ENCODE results near the gene CENPH. TPM values are rescaled to one million over a fixed set of nuclear protein-coding genes. Genes with fewer than 3 reads are reported as not detected.

CENPH gene
- polyA plus RNA-seq, 2 of the 4 experiments (the other 2 are of a cell fraction) = 26.7 to 35.2 TPM

DNA sequence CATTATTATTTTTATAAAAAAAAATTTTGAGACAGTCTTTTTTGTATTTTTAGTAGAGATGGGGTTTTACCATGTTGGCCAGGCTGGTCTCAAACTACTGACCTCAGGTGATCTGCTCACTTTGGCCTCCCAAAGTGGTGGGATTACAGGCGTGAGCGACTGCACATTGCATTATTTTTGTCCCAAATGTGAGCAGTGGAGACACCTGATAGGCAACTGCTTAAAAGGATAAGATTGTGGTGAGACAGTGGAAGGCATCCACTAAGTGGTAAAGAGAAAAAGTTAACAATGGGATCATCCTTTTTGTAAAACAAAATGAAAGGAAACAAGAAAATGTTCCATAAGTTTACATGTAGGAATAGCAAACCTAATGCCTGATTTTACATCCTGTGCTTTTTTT, 2.0 kb upstream of the CENPH start:
- 82% methylated on average over 2 of the region's 2 CpGs for WGBS (ENCODE audit: missing lambda C conversion rate)
- no peak for FAIRE-seq

DNA sequence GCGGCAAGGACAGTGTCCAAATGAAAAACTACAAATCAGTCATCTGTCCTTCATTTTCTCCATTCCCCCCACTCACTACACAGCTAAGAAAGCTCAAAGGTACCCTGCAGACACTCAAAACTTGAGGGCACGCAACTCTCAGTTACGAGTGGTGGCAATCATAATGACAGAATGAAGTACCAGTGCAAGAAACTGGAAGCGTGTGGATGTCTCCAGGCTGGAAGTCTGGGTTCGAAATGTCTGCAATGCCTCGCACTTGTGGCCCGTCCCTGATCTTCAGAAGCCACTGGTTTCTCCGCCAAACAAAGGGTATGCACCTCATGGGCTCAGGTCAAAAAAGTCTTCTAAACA, 597 bp upstream of the CENPH start:
- FAIRE-seq (no peak), DNase-seq (ENCODE audit: low read depth in 1 of 2, low spot score in 1 of 2) (peak in 1 of 2 experiments; percentile 55), ATAC-seq (peak; percentile 25 to 30; a peak in 5 of 6 replicates)
- no peaks in the 10 kb centered on the region for H3K9me3 ChIP-seq
- ChIA-PET POLR2A (interaction anchor here (1.5 to 2.1 kb wide), 2 partner anchors 29 to 46 kb away, joined by 3 to 9 read pairs; partner anchors contain the start of gene CDK7), CTCF (interaction anchor here (2.3 to 2.9 kb wide), 2 partner anchors 95 to 145 kb away, joined by 8 to 16 read pairs; partner anchors contain the start of gene SLC30A5)
- H3K4me1 ChIP-seq = peaks cover 11% of the 10 kb centered on the region; the same call in 2 of the 3 replicates
- TF ChIP-seq GATA3 (IDR thresholded peaks at IDR 0.05; ENCODE audit: borderline replicate concordance) = no peak
- TF ChIP-seq, protein P1, sequence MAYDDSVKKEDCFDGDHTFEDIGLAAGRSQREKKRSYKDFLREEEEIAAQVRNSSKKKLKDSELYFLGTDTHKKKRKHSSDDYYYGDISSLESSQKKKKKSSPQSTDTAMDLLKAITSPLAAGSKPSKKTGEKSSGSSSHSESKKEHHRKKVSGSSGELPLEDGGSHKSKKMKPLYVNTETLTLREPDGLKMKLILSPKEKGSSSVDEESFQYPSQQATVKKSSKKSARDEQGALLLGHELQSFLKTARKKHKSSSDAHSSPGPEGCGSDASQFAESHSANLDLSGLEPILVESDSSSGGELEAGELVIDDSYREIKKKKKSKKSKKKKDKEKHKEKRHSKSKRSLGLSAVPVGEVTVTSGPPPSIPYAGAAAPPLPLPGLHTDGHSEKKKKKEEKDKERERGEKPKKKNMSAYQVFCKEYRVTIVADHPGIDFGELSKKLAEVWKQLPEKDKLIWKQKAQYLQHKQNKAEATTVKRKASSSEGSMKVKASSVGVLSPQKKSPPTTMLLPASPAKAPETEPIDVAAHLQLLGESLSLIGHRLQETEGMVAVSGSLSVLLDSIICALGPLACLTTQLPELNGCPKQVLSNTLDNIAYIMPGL (CRISPR knock-in tag; IDR thresholded peaks at IDR 0.05; ENCODE audit: borderline replicate concordance) = no peak
- no peak for TF ChIP-seq CHD2 (IDR thresholded peaks at IDR 0.05; ENCODE audit: low read length, partially characterized antibody)
- no peak for TF ChIP-seq RAD21 (conservative IDR thresholded peaks at IDR 0.05 in 1 of 2, IDR thresholded peaks at IDR 0.05 in 1 of 2)
- no peak for TF ChIP-seq TFCP2L1 (CRISPR knock-in tag; IDR thresholded peaks at IDR 0.05)
- TF ChIP-seq, protein P2, sequence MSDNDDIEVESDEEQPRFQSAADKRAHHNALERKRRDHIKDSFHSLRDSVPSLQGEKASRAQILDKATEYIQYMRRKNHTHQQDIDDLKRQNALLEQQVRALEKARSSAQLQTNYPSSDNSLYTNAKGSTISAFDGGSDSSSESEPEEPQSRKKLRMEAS (IDR thresholded peaks at IDR 0.05) = no peak
- TF ChIP-seq, protein P3, sequence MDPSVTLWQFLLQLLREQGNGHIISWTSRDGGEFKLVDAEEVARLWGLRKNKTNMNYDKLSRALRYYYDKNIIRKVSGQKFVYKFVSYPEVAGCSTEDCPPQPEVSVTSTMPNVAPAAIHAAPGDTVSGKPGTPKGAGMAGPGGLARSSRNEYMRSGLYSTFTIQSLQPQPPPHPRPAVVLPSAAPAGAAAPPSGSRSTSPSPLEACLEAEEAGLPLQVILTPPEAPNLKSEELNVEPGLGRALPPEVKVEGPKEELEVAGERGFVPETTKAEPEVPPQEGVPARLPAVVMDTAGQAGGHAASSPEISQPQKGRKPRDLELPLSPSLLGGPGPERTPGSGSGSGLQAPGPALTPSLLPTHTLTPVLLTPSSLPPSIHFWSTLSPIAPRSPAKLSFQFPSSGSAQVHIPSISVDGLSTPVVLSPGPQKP (IDR thresholded peaks at IDR 0.05; ENCODE audit: low read depth, low read length) = no peak
- TF ChIP-seq, protein P4, sequence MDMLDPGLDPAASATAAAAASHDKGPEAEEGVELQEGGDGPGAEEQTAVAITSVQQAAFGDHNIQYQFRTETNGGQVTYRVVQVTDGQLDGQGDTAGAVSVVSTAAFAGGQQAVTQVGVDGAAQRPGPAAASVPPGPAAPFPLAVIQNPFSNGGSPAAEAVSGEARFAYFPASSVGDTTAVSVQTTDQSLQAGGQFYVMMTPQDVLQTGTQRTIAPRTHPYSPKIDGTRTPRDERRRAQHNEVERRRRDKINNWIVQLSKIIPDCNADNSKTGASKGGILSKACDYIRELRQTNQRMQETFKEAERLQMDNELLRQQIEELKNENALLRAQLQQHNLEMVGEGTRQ (IDR thresholded peaks at IDR 0.05) = no peak
- no peak for TF ChIP-seq MYC (IDR thresholded peaks at IDR 0.05; ENCODE audit: borderline replicate concordance, low read length)
- TF ChIP-seq RNF2 (IDR thresholded peaks at IDR 0.05; ENCODE audit: borderline replicate concordance, low read depth) = no peak
- TF ChIP-seq SREBF2 (IDR thresholded peaks at IDR 0.05) = no peak
- TF ChIP-seq CHD4 (IDR thresholded peaks at IDR 0.05; ENCODE audit: borderline replicate concordance) = no peak
- no peak for TF ChIP-seq EHF (CRISPR knock-in tag; IDR thresholded peaks at IDR 0.05)
- no peak for TF ChIP-seq MAFK (IDR thresholded peaks at IDR 0.05; ENCODE audit: partially characterized antibody)
- WGBS (ENCODE audit: missing lambda C conversion rate) = 5% methylated on average over 8 of the region's 8 CpGs
- peak overlapping the region; percentile 97 for H3K4me2 ChIP-seq
- H3K27ac ChIP-seq = peak overlapping the region; percentile 84 to 95
- H3K4me3 ChIP-seq = peak overlapping the region; percentile 74

More for the DNA sequence above, 2.0 kb upstream of the CENPH start:
- Histone ChIP-seq H3K27ac (no peak overlapping the region), H3K4me3 (no peak overlapping the region), H3K4me2 (no peak overlapping the region), H3K4me1 (peaks cover 11% of the 10 kb centered on the region; the same call in 2 of the 3 replicates), H3K9me3 (no peaks in the 10 kb centered on the region)
- ChIA-PET CTCF (no interaction called here), POLR2A (no interaction called here)
- DNase-seq (ENCODE audit: low read depth in 1 of 2, low spot score in 1 of 2) (no peak), ATAC-seq (no peak)
- no peak for TF ChIP-seq BHLHE40 (IDR thresholded peaks at IDR 0.05; ENCODE audit: low read depth, low read length)

DNA sequence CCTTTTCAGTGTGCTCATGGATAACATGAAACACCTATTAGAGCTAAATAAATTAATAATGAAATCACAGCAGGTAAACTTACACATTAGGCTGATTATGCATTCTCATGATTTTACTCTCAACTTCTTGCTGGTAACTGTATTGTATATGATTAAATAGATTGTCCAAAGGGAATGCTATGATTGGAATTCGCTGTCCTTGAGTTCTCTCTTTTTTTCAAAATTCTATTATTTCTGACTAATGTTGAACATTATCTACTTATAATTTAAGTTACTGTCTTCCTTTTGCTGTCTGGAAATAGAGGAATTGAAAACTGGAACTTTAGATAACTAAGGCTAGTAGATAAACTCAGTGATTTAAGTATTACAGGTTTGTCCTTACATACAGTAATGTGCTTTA, 13.1 kb downstream of the CENPH start:
- peaks cover 13% of the 10 kb centered on the region; the same call in 2 of the 3 replicates for H3K4me1 ChIP-seq
- H3K27ac ChIP-seq = no peak overlapping the region
- no peak overlapping the region for H3K4me3 ChIP-seq
- CTCF ChIA-PET = no interaction called here
- WGBS (ENCODE audit: missing lambda C conversion rate) = 94% methylated on average over 1 of the region's 1 CpG
- no peaks in the 10 kb centered on the region for H3K9me3 ChIP-seq
- DNase-seq (ENCODE audit: low read depth in 1 of 2, low spot score in 1 of 2) = no peak
- POLR2A ChIA-PET = no interaction called here
- no peak overlapping the region for H3K4me2 ChIP-seq
- TF ChIP-seq, protein P5, sequence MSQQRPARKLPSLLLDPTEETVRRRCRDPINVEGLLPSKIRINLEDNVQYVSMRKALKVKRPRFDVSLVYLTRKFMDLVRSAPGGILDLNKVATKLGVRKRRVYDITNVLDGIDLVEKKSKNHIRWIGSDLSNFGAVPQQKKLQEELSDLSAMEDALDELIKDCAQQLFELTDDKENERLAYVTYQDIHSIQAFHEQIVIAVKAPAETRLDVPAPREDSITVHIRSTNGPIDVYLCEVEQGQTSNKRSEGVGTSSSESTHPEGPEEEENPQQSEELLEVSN (IDR thresholded peaks at IDR 0.05; ENCODE audit: borderline replicate concordance, low read depth) = no peak
- TF ChIP-seq ZFP36 (IDR thresholded peaks at IDR 0.05; ENCODE audit: borderline replicate concordance, partially characterized antibody) = no peak
- TF ChIP-seq KDM1A (IDR thresholded peaks at IDR 0.05; ENCODE audit: low read depth) = no peak
- no peak for TF ChIP-seq FOXS1 (CRISPR knock-in tag; IDR thresholded peaks at IDR 0.05)
- no peak for FAIRE-seq
- no peak for ATAC-seq
